H1 (cell line): ENCODE results near the gene BCL2A1. TPM values are rescaled to one million over a fixed set of nuclear protein-coding genes. Genes with fewer than 3 reads are reported as not detected.

Source experiments
- CTCF ChIA-PET: fragments of 300-600 bp; sonication (Branson Sonifier 250); formaldehyde crosslinking; loops from one replicate; lab custom pipeline; 2021; ENCODE audit not compliant: partially characterized antibody; lab: Charles Lee
- POLR2A ChIA-PET: fragments of 300-600 bp; sonication (Branson Sonifier 250); formaldehyde crosslinking; loops from one replicate; lab custom pipeline; 2021; ENCODE audit warnings: inconsistent platforms; ENCODE audit not compliant: partially characterized antibody; lab: Charles Lee
- DNase-seq, 2 experiments: peaks; one replicate each; pipeline versions ENCODE4 v3.0.0 to v3.0.0-alpha.2; 2010 to 2022; ENCODE audit warnings: low spot score in 2 of 2, low read depth in 1 of 2, mixed read lengths in 1 of 2
- FAIRE-seq: peaks from 2 replicates; lab custom pipeline; 2011; peaks lifted over from hg19 to GRCh38; lab: Jason Lieb, UNC
- H2AFZ ChIP-seq: 2 replicates; pipeline ENCODE4 v1.8.1; 2012; ENCODE audit warnings: low read length, inconsistent platforms
- H2AK5ac ChIP-seq: 2 replicates; pipeline ENCODE4 v1.6.1; 2013; ENCODE audit warnings: low read depth, low read length
- H2BK120ac ChIP-seq: replicated peaks from 2 replicates; pipeline ENCODE3; 2013; ENCODE audit warnings: low read depth, low read length, inconsistent platforms
- H2BK12ac ChIP-seq: 2 replicates; pipeline ENCODE4 v1.6.1; 2013; ENCODE audit warnings: low read depth, low read length
- H2BK15ac ChIP-seq: 2 replicates; pipeline ENCODE4 v1.6.1; 2013; ENCODE audit warnings: low read length
- H2BK20ac ChIP-seq: 2 replicates; pipeline ENCODE4 v1.6.1; 2013; ENCODE audit warnings: low read length
- H2BK5ac ChIP-seq: 2 replicates; pipeline ENCODE4 v1.6.1; 2013; ENCODE audit warnings: low read depth, low read length
- H3K14ac ChIP-seq: 2 replicates; pipeline ENCODE4 v1.6.1; 2013; ENCODE audit warnings: inconsistent platforms; ENCODE audit not compliant: insufficient read length
- H3K18ac ChIP-seq: 2 replicates; pipeline ENCODE4 v1.6.1; 2013; ENCODE audit warnings: low read length; ENCODE audit errors: extremely low read depth
- H3K23ac ChIP-seq: 2 replicates; pipeline ENCODE4 v1.6.1; 2013; ENCODE audit warnings: inconsistent platforms; ENCODE audit not compliant: insufficient read length
- H3K23me2 ChIP-seq: 2 replicates; pipeline ENCODE4 v1.6.1; 2013; ENCODE audit warnings: low read depth, low read length
- H3K27ac ChIP-seq: 2 replicates; pipeline ENCODE4 v1.6.1; 2011; ENCODE audit warnings: low read depth, low read length, inconsistent platforms
- H3K27me3 ChIP-seq, 4 experiments: replicated peaks in 1 of 4; 1 replicate in 1 of 4; 2 replicates in 3 of 4; pipeline versions ENCODE4 v1.6.1 to v1.8.1; 2011 to 2013; ENCODE audit warnings: low read length in 3 of 4, mild to moderate bottlenecking in 3 of 4, inconsistent platforms in 2 of 4, mixed read lengths in 2 of 4, moderate library complexity in 1 of 4; ENCODE audit not compliant: control insufficient read depth in 3 of 4, insufficient read depth in 3 of 4; ENCODE audit errors: extremely low read depth in 1 of 4
- H3K36me3 ChIP-seq, 4 experiments: 2 replicates each; pipeline versions ENCODE4 v1.6.1 to v1.8.1; 2011 to 2013; ENCODE audit warnings: mild to moderate bottlenecking in 4 of 4, low read length in 3 of 4, moderate library complexity in 2 of 4, control low read depth in 1 of 4, inconsistent platforms in 1 of 4; ENCODE audit not compliant: insufficient read depth in 4 of 4, control insufficient read depth in 2 of 4
- H3K4ac ChIP-seq: replicated peaks from 2 replicates; pipeline ENCODE3; 2013; ENCODE audit warnings: low read length, low read depth, mixed read lengths, inconsistent platforms; ENCODE audit not compliant: insufficient read length
- H3K4me1 ChIP-seq, 4 experiments: replicated peaks in 1 of 4; 1 replicate in 1 of 4; 2 replicates in 3 of 4; pipeline versions ENCODE4 v1.6.1 to v1.8.1; 2011 to 2013; ENCODE audit warnings: low read length in 3 of 4, inconsistent platforms in 2 of 4, mixed read lengths in 1 of 4; ENCODE audit not compliant: insufficient read depth in 4 of 4, control insufficient read depth in 3 of 4
- H3K4me2 ChIP-seq, 2 experiments: 2 replicates each; pipeline versions ENCODE4 v1.6.1 to v1.8.1; 2011 to 2013; ENCODE audit warnings: low read depth in 2 of 2, low read length in 2 of 2, control low read depth in 1 of 2, inconsistent platforms in 1 of 2, mild to moderate bottlenecking in 1 of 2; ENCODE audit not compliant: insufficient read depth in 1 of 2
- H3K4me3 ChIP-seq, 4 experiments: fragments of 200-600, 300-600 bp in 1 of 4; sonication (generic), shearing (Covaris generic), sonication (Bioruptor Twin) in 1 of 4; 2 replicates each; pipeline versions ENCODE4 v1.5.1 to v1.8.1; 2011 to 2016; ENCODE audit warnings: low read length in 4 of 4, low read depth in 3 of 4, control low read depth in 2 of 4, inconsistent platforms in 2 of 4, mild to moderate bottlenecking in 2 of 4, mixed read lengths in 1 of 4, moderate library complexity in 1 of 4; ENCODE audit not compliant: insufficient read depth in 2 of 4; ENCODE audit errors: extremely low read depth in 1 of 4
- H3K56ac ChIP-seq: replicated peaks from 2 replicates; pipeline ENCODE3; 2013; ENCODE audit warnings: low read depth, mild to moderate bottlenecking, mixed read lengths, low read length, inconsistent platforms; ENCODE audit not compliant: insufficient read length
- H3K79me1 ChIP-seq: 2 replicates; pipeline ENCODE4 v1.6.1; 2013; ENCODE audit warnings: low read depth, low read length, control low read depth
- H3K79me2 ChIP-seq, 2 experiments: 2 replicates each; pipeline versions ENCODE4 v1.6.1 to v1.8.1; 2012 to 2013; ENCODE audit warnings: low read length in 2 of 2, mild to moderate bottlenecking in 2 of 2, inconsistent platforms in 1 of 2; ENCODE audit not compliant: insufficient read depth in 2 of 2, control insufficient read depth in 1 of 2
- H3K9ac ChIP-seq, 4 experiments: replicated peaks in 1 of 4; 1 replicate in 1 of 4; 2 replicates in 3 of 4; pipeline versions ENCODE4 v1.6.1 to v1.8.1; 2011 to 2013; ENCODE audit warnings: low read depth in 3 of 4, low read length in 3 of 4, control low read depth in 2 of 4, mild to moderate bottlenecking in 2 of 4, moderate library complexity in 2 of 4, inconsistent platforms in 1 of 4; ENCODE audit errors: extremely low read depth in 1 of 4
- H3K9me3 ChIP-seq, 2 experiments: 2 replicates each; pipeline versions ENCODE4 v1.6.1 to v1.8.1; 2012 to 2013; ENCODE audit warnings: mild to moderate bottlenecking in 2 of 2, moderate library complexity in 2 of 2, control low read depth in 1 of 2, inconsistent platforms in 1 of 2, low read depth in 1 of 2, low read length in 1 of 2, mixed read lengths in 1 of 2; ENCODE audit not compliant: insufficient read depth in 2 of 2
- H4K20me1 ChIP-seq, 2 experiments: replicated peaks in 1 of 2; 2 replicates each; pipeline versions ENCODE3 to v1.8.1; 2011 to 2013; ENCODE audit warnings: inconsistent platforms in 2 of 2, low read length in 2 of 2, mild to moderate bottlenecking in 1 of 2; ENCODE audit not compliant: insufficient read depth in 2 of 2, control insufficient read depth in 1 of 2
- H4K5ac ChIP-seq: 2 replicates; pipeline ENCODE4 v1.6.1; 2013; ENCODE audit warnings: low read length, low read depth, mixed read lengths, inconsistent platforms; ENCODE audit not compliant: insufficient read length
- H4K8ac ChIP-seq: 2 replicates; pipeline ENCODE4 v1.8.0; 2013; ENCODE audit warnings: mild to moderate bottlenecking, moderate library complexity, low read length, inconsistent platforms; ENCODE audit not compliant: insufficient read depth; ENCODE audit errors: extremely low read depth
- H4K91ac ChIP-seq: replicated peaks from 2 replicates; pipeline ENCODE3; 2013; ENCODE audit warnings: low read length, mixed read lengths, inconsistent platforms; ENCODE audit not compliant: insufficient read length
- CBX8 ChIP-seq: fragments of 300-800, 300-1000 bp; sonication (generic); IDR thresholded peaks from 2 replicates; pipeline ENCODE4 v1.7.1; 2016; ENCODE audit warnings: low read depth, low read length, borderline replicate concordance
- CHD2 ChIP-seq: IDR thresholded peaks from 2 replicates; pipeline ENCODE4 v1.6.1; 2012; ENCODE audit warnings: low read length, improper control_type of control experiment
- GTF2F1 ChIP-seq: IDR thresholded peaks from 2 replicates; pipeline ENCODE4 v1.6.1; 2012; ENCODE audit warnings: low read depth, low read length, improper control_type of control experiment, borderline replicate concordance
- HDAC6 ChIP-seq: IDR thresholded peaks from one replicate; pipeline ENCODE4 v1.7.1; 2012; ENCODE audit warnings: low read depth, mild to moderate bottlenecking, inconsistent platforms, low read length, moderate library complexity
- KDM4A ChIP-seq: IDR thresholded peaks from one replicate; pipeline ENCODE4 v1.7.1; 2012; ENCODE audit warnings: low read depth, mild to moderate bottlenecking, moderate library complexity, low read length, inconsistent platforms; ENCODE audit not compliant: severe bottlenecking
- SP4 ChIP-seq: IDR thresholded peaks from 2 replicates; pipeline ENCODE4 v1.6.1; 2012; ENCODE audit warnings: low read length, inconsistent platforms
- SUZ12 ChIP-seq: fragments of 200-600 bp; sonication (generic); IDR thresholded peaks from 2 replicates; pipeline ENCODE4 v1.6.1; 2012; ENCODE audit warnings: mild to moderate bottlenecking, inconsistent platforms, low read length, moderate library complexity, mixed read lengths
- WGBS, 2 experiments: shearing (Covaris generic) in 1 of 2; methylation state at CpG; one replicate each; pipeline versions ENCODE4 v1.1.6 to v1.1.7; 2013 to 2015; ENCODE audit warnings: low lambda C conversion rate in 2 of 2, mixed read lengths in 2 of 2, inconsistent platforms in 1 of 2, low coverage in 1 of 2, missing lambda C conversion rate in 1 of 2; ENCODE audit not compliant: insufficient replicate concordance in 2 of 2, insufficient coverage in 1 of 2, insufficient read length in 1 of 2; ENCODE audit errors: extremely low coverage in 1 of 2, missing lambda C conversion rate in 1 of 2; 5-methylcytosine and 5-hydroxymethylcytosine counted together
- polyA plus RNA-seq, 7 experiments: library from polyadenylated mRNA; depleted of rRNA in 3 of 7; stranded (reverse) in 5 of 7; unstranded in 2 of 7; fragments of >200 nt in 5 of 7; fragments of 200-250 nt in 2 of 7; gene quantifications; 1 replicate in 5 of 7; 2 replicates in 1 of 7; 4 replicates in 1 of 7; pipeline versions ENCODE4 v1.2.1 to v1.2.3, GENCODE V29; 2011 to 2013; ENCODE audit warnings: missing spikeins in 2 of 7, mixed read lengths in 2 of 7
- total RNA-seq: library from RNA; stranded (reverse); fragmentation: NEBNext Ultra II Directional; extraction: Animal tissue kit (Norgen Biotek cat#: 25700); gene quantifications from 2 replicates; pipeline ENCODE4 v1.2.1, GENCODE V29; 2021
- TF ChIP-seq, protein P1 (sequence below): IDR thresholded peaks from 2 replicates; pipeline ENCODE4 v1.6.1; 2012; ENCODE audit warnings: inconsistent platforms
- TF ChIP-seq, protein P2 (sequence below): IDR thresholded peaks from 2 replicates; pipeline ENCODE4 v1.6.1; 2012; ENCODE audit warnings: low read length, inconsistent platforms

BCL2A1 gene
- total and polyA plus RNA-seq, 2 of the 8 experiments (the other 6 are each of a cell fraction or from before 2014, with no cell fraction given): not detected

DNA sequence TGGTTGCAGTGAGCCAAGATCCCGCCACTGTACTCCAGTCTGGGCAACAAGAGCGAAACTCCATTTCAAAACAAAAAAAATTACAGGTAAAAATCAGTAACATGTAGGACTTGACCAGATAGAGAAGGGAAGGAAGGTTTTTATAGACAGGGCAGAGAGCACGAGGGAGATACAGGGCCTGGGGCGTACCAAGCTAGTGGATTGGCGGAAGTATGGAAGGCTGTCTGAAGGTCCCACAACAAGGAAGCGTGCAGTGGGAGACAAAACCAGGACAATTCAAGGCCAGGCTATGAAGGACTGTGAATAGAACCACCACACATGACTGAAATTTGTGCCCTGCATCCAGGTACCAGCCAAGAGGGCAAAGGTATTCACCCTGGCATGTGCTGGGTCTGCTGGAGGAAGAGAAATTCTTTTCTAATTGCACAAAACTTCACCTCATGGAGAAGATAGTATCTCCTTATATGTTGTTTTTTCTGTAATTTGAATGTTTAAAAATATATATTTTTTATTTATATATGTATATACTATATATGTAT, 33.0 kb upstream of the BCL2A1 start:
- H2BK5ac ChIP-seq: peak overlapping the region; percentile 98
- H4K5ac ChIP-seq: peak overlapping the region; percentile 13
- FAIRE-seq: no peak
- no peak overlapping the region for H3K23ac ChIP-seq
- no peaks in the 10 kb centered on the region for H3K27me3 ChIP-seq
- H2AFZ ChIP-seq: 0 out of 2 replicates have a peak overlapping the region, but pooled peaks have one; percentile 36
- no peaks in the 10 kb centered on the region for H3K79me1 ChIP-seq
- TF ChIP-seq SUZ12: no peak
- TF ChIP-seq, protein P1, sequence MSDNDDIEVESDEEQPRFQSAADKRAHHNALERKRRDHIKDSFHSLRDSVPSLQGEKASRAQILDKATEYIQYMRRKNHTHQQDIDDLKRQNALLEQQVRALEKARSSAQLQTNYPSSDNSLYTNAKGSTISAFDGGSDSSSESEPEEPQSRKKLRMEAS: no peak
- TF ChIP-seq, protein P2, sequence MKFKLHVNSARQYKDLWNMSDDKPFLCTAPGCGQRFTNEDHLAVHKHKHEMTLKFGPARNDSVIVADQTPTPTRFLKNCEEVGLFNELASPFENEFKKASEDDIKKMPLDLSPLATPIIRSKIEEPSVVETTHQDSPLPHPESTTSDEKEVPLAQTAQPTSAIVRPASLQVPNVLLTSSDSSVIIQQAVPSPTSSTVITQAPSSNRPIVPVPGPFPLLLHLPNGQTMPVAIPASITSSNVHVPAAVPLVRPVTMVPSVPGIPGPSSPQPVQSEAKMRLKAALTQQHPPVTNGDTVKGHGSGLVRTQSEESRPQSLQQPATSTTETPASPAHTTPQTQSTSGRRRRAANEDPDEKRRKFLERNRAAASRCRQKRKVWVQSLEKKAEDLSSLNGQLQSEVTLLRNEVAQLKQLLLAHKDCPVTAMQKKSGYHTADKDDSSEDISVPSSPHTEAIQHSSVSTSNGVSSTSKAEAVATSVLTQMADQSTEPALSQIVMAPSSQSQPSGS: no peak
- no peak for TF ChIP-seq CBX8
- TF ChIP-seq SP4: no peak
- no peak for TF ChIP-seq CHD2
- no peak for TF ChIP-seq GTF2F1
- no peak for TF ChIP-seq HDAC6
- TF ChIP-seq KDM4A: no peak
- ChIA-PET CTCF (no interaction called here), POLR2A (no interaction called here)
- H3K9ac ChIP-seq: no peak overlapping the region
- no peak overlapping the region for H2BK15ac ChIP-seq
- no peaks in the 10 kb centered on the region for H3K4me1 ChIP-seq
- H4K8ac ChIP-seq: no peak overlapping the region
- H3K56ac ChIP-seq: peak overlapping the region; percentile 53
- no peaks in the 10 kb centered on the region for H3K79me2 ChIP-seq
- H2BK120ac ChIP-seq: peak overlapping the region; percentile 100
- H3K36me3 ChIP-seq: no peaks in the 10 kb centered on the region
- H3K18ac ChIP-seq: peak overlapping the region; percentile 44
- no peak overlapping the region for H3K4me2 ChIP-seq
- no peaks in the 10 kb centered on the region for H4K20me1 ChIP-seq
- no peak overlapping the region for H3K14ac ChIP-seq
- peak overlapping the region; percentile 13; the same call in 1 of the 2 replicates for H3K27ac ChIP-seq
- no peak for DNase-seq
- H3K23me2 ChIP-seq: no peaks in the 10 kb centered on the region
- no peak overlapping the region for H3K4me3 ChIP-seq
- H2BK12ac ChIP-seq: peak overlapping the region; percentile 94; the same call in 1 of the 2 replicates
- H3K4ac ChIP-seq: peak overlapping the region; percentile 98
- peak overlapping the region; percentile 99 for H2BK20ac ChIP-seq
- peak overlapping the region; percentile 95 for H4K91ac ChIP-seq
- H3K9me3 ChIP-seq: no peaks in the 10 kb centered on the region
- peak overlapping the region; percentile 91; the same call in 1 of the 2 replicates for H2AK5ac ChIP-seq
- WGBS, 2 experiments: 92% methylated on average over 6 of the region's 6 CpGs; no CpG with 5 or more reads in 1 of the 2 experiments
